ENCODE results near the gene RAB34. TPM values are rescaled to one million over a fixed set of nuclear protein-coding genes. Genes with fewer than 3 reads are reported as not detected.
"Not testable (repeated sequence)": the region's sequence is repeated elsewhere in the genome, so short reads cannot be mapped to it uniquely, and the experiment has no call there.

RAB34 gene
- total RNA-seq, 1 donor from 2014 or later = 62.3 TPM

GRCh38 chr17:28723159-28723835 lies 5.6 kb upstream of the RAB34 start:
- Histone ChIP-seq H3K36me3 (peaks cover 39% of the 10 kb centered on the region), H3K27ac (peak overlapping the region; percentile 4), H3K4me1 (peaks cover 79% of the 10 kb centered on the region), H3K4me3 (no peak overlapping the region), H3K9me3 (no peaks in the 10 kb centered on the region), H3K27me3 (ENCODE audit: low read depth) (no peaks in the 10 kb centered on the region)
- intact Hi-C loops (cut with DNase I) = no loop called here
- no peak for DNase-seq
- ATAC-seq = no peak
- no peak for TF ChIP-seq CTCF (IDR thresholded peaks at IDR 0.05)

GRCh38 chr17:28722417-28723158 lies 4.9 kb upstream of the RAB34 start:
- DNase-seq (no peak), ATAC-seq (no peak)
- Histone ChIP-seq H3K4me3 (peak overlapping the region; percentile 96), H3K9me3 (no peaks in the 10 kb centered on the region), H3K27ac (no peak overlapping the region), H3K4me1 (peaks cover 79% of the 10 kb centered on the region), H3K36me3 (peaks cover 39% of the 10 kb centered on the region), H3K27me3 (ENCODE audit: low read depth) (no peaks in the 10 kb centered on the region)
- intact Hi-C loops (cut with DNase I) = no loop called here
- no peak for TF ChIP-seq CTCF (IDR thresholded peaks at IDR 0.05)

- intact Hi-C loops (cut with DNase I) = not testable (repeated sequence)
Observed at GRCh38 chr17:28720997-28721329, 3.3 kb upstream of the RAB34 start.

GRCh38 chr17:28720247-28720996 lies 2.8 kb upstream of the RAB34 start:
- H3K4me1 ChIP-seq = peaks cover 80% of the 10 kb centered on the region

More at GRCh38 chr17:28720997-28721329, 3.3 kb upstream of the RAB34 start:
- Histone ChIP-seq H3K4me1 (peaks cover 85% of the 10 kb centered on the region), H3K36me3 (peaks cover 39% of the 10 kb centered on the region), H3K4me3 (peak overlapping the region; percentile 96)
- not testable (repeated sequence) for DNase-seq; H3K27ac ChIP-seq; ATAC-seq; H3K9me3 ChIP-seq; H3K27me3 ChIP-seq (ENCODE audit: low read depth)

GRCh38 chr17:28719021-28719433 lies 1.4 kb upstream of the RAB34 start:
- Histone ChIP-seq H3K36me3 (peaks cover 50% of the 10 kb centered on the region), H3K4me1 (peaks cover 66% of the 10 kb centered on the region), H3K9me3 (no peaks in the 10 kb centered on the region), H3K27me3 (ENCODE audit: low read depth) (no peaks in the 10 kb centered on the region), H3K27ac (peak overlapping the region; percentile 90), H3K4me3 (peak overlapping the region; percentile 96)
- TF ChIP-seq CTCF (IDR thresholded peaks at IDR 0.05) = no peak
- intact Hi-C loops (cut with DNase I) = no loop called here
- no peak for DNase-seq
- no peak for ATAC-seq

More at GRCh38 chr17:28720247-28720996, 2.8 kb upstream of the RAB34 start:
- Histone ChIP-seq H3K27ac (peak overlapping the region; percentile 90), H3K36me3 (peaks cover 44% of the 10 kb centered on the region), H3K27me3 (ENCODE audit: low read depth) (no peaks in the 10 kb centered on the region), H3K9me3 (no peaks in the 10 kb centered on the region), H3K4me3 (peak overlapping the region; percentile 96)
- no peak for DNase-seq
- intact Hi-C loops (cut with DNase I) = no loop called here
- ATAC-seq = no peak
- no peak for TF ChIP-seq CTCF (IDR thresholded peaks at IDR 0.05)
